C4-2B (cell line): ENCODE results near the gene CAMKK2.

Experiments
- ZFX ChIP-seq: fragments of 450-650 bp; IDR thresholded peaks from 2 replicates; pipeline ENCODE4 v1.6.1; 2017
- TF ChIP-seq, protein P1 (sequence below): fragments of 450-650 bp; conservative IDR thresholded peaks from 2 replicates; pipeline ENCODE4 v1.5.1; 2017; ENCODE audit warnings: mild to moderate bottlenecking

- TF ChIP-seq, protein P1, sequence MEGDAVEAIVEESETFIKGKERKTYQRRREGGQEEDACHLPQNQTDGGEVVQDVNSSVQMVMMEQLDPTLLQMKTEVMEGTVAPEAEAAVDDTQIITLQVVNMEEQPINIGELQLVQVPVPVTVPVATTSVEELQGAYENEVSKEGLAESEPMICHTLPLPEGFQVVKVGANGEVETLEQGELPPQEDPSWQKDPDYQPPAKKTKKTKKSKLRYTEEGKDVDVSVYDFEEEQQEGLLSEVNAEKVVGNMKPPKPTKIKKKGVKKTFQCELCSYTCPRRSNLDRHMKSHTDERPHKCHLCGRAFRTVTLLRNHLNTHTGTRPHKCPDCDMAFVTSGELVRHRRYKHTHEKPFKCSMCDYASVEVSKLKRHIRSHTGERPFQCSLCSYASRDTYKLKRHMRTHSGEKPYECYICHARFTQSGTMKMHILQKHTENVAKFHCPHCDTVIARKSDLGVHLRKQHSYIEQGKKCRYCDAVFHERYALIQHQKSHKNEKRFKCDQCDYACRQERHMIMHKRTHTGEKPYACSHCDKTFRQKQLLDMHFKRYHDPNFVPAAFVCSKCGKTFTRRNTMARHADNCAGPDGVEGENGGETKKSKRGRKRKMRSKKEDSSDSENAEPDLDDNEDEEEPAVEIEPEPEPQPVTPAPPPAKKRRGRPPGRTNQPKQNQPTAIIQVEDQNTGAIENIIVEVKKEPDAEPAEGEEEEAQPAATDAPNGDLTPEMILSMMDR = no peak
- TF ChIP-seq ZFX = no peak
Measured at GRCh38 chr12:121293603-121294002, 2.9 kb downstream of the CAMKK2 start.
